PC-3 (cell line): ENCODE measurements around the gene ETV5. TPM values are rescaled to one million over a fixed set of nuclear protein-coding genes. Genes with fewer than 3 reads are reported as not detected.

ENCODE experiments used
- ATAC-seq: fragments of 200-7000 bp; cut with Tn5 transposase; 2 replicates; pipeline ENCODE4 v1.9.1; 2020; ENCODE audit warnings: mild to moderate bottlenecking, moderate library complexity
- BruUV-seq: library from RNA; stranded (reverse); fragments of 400-500 nt; replicated peaks from 2 replicates; lab custom pipeline; 2021; lab: Mats Ljungman, UMichigan
- CTCF ChIA-PET: fragments of 300-600 bp; sonication (Branson Sonifier 250); formaldehyde crosslinking; loops from one replicate; lab custom pipeline; 2022; ENCODE audit warnings: antibody characterized with exemption; lab: Charles Lee
- POLR2A ChIA-PET: fragments of 300-600 bp; sonication (Branson Sonifier 250); formaldehyde crosslinking; loops from one replicate; lab custom pipeline; 2022; ENCODE audit warnings: antibody characterized with exemption; ENCODE audit not compliant: unreplicated experiment; lab: Charles Lee
- DNase-seq: peaks from one replicate; pipeline ENCODE4 v3.0.0-alpha.2; 2015
- H2AFZ ChIP-seq: fragments of 300-600 bp; sonication (generic); 2 replicates; pipeline ENCODE4 v1.6.0; 2016; ENCODE audit warnings: antibody characterized with exemption, low read length
- H3F3A ChIP-seq: fragments of 300-600 bp; sonication (generic); one replicate; pipeline ENCODE4 v1.6.0; 2017; ENCODE audit warnings: antibody characterized with exemption, low read length, control low read depth, mild to moderate bottlenecking; ENCODE audit not compliant: unreplicated experiment
- H3K27ac ChIP-seq: fragments of 300-600 bp; sonication (generic); 2 replicates; pipeline ENCODE4 v1.5.1; 2016; ENCODE audit warnings: mild to moderate bottlenecking, low read length
- H3K27me3 ChIP-seq: fragments of 300-600 bp; sonication (generic); 2 replicates; pipeline ENCODE4 v1.6.1; 2016; ENCODE audit warnings: low read length, mixed read lengths
- H3K36me3 ChIP-seq: fragments of 300-600 bp; sonication (generic); 2 replicates; pipeline ENCODE4 v1.6.1; 2016; ENCODE audit warnings: low read depth, mixed run types, low read length, mixed read lengths
- H3K4me1 ChIP-seq: fragments of 300-600 bp; sonication (generic); 2 replicates; pipeline ENCODE4 v1.5.1; 2016; ENCODE audit warnings: low read length; ENCODE audit not compliant: insufficient read depth
- H3K4me2 ChIP-seq: fragments of 300-600 bp; sonication (generic); 2 replicates; pipeline ENCODE4 v1.6.0; 2016; ENCODE audit warnings: low read length
- H3K4me3 ChIP-seq: fragments of 300-600 bp; sonication (generic); 2 replicates; pipeline ENCODE4 v1.5.1; 2016; ENCODE audit warnings: mild to moderate bottlenecking, low read length, mixed read lengths
- H3K79me2 ChIP-seq: fragments of 300-600 bp; sonication (generic); 2 replicates; pipeline ENCODE4 v1.6.1; 2017; ENCODE audit warnings: low read length, mixed read lengths
- H3K9ac ChIP-seq: fragments of 300-600 bp; sonication (generic); 2 replicates; pipeline ENCODE4 v1.6.0; 2016; ENCODE audit warnings: mild to moderate bottlenecking, low read length
- H3K9me2 ChIP-seq: fragments of 300-600 bp; sonication (generic); replicated peaks from 2 replicates; pipeline ENCODE4 v1.6.1; 2016; ENCODE audit warnings: mixed run types, low read length, mixed read lengths
- H3K9me3 ChIP-seq: fragments of 300-600 bp; sonication (generic); 2 replicates; pipeline ENCODE4 v1.6.1; 2016; ENCODE audit warnings: low read length, mixed read lengths
- H4K20me1 ChIP-seq: fragments of 300-600 bp; sonication (generic); 2 replicates; pipeline ENCODE4 v1.6.1; 2016; ENCODE audit warnings: low read length, mixed read lengths
- CTCF ChIP-seq: fragments of 300-600 bp; sonication (generic); conservative IDR thresholded peaks from 2 replicates; pipeline ENCODE4 v1.5.1; 2017; ENCODE audit warnings: antibody characterized with exemption, low read depth, mild to moderate bottlenecking, low read length
- EZH2 ChIP-seq: fragments of 300-600 bp; sonication (generic); IDR thresholded peaks from one replicate; pipeline ENCODE4 v1.6.1; 2017; ENCODE audit warnings: antibody characterized with exemption, mild to moderate bottlenecking, low read length; ENCODE audit not compliant: unreplicated experiment
- EZH2phosphoT487 ChIP-seq: fragments of 300-600 bp; sonication (generic); IDR thresholded peaks from 2 replicates; pipeline ENCODE4 v1.6.1; 2018; ENCODE audit warnings: mild to moderate bottlenecking, antibody characterized with exemption, low read length, borderline replicate concordance
- intact Hi-C: fragments of 100-400 bp; cut with micrococcal nuclease; formaldehyde crosslinking; loops from 2 replicates; pipeline ENCODE4 v1.9.0; 2023
- total RNA-seq: library from RNA; depleted of rRNA; stranded (reverse); fragments of >200 nt; gene quantifications from 2 replicates; pipeline ENCODE4 v1.2.3, GENCODE V29; 2014

ETV5 gene
- total RNA-seq, 1 experiment from 2014 or later: 60.6 TPM

- Histone ChIP-seq H3K79me2 (no peaks in the 10 kb centered on the region), H3K27me3 (peaks cover 14% of the 10 kb centered on the region), H4K20me1 (no peaks in the 10 kb centered on the region), H3F3A (no peaks in the 10 kb centered on the region), H3K9me2 (no peaks in the 10 kb centered on the region), H3K9me3 (no peaks in the 10 kb centered on the region), H3K4me1 (no peaks in the 10 kb centered on the region), H2AFZ (no peak overlapping the region), H3K36me3 (no peaks in the 10 kb centered on the region), H3K4me2 (no peak overlapping the region), H3K27ac (no peak overlapping the region), H3K9ac (no peak overlapping the region), H3K4me3 (no peak overlapping the region)
- no peak for ATAC-seq
- TF ChIP-seq EZH2phosphoT487 (no peak), EZH2 (no peak), CTCF (no peak)
- CTCF ChIA-PET: no interaction called here
- no TSS peak for BruUV-seq
- DNase-seq: no peak
- POLR2A ChIA-PET: no interaction called here
- intact Hi-C loops: no loop called here
These were observed 16.2 kb upstream of the ETV5 start for GRCh38 chr3:186125118-186125517.

GRCh38 chr3:186124592-186124991 is 15.7 kb upstream of the ETV5 start:
- no peaks in the 10 kb centered on the region for H3K4me1 ChIP-seq
- no peaks in the 10 kb centered on the region for H3F3A ChIP-seq
- DNase-seq: no peak
- no peaks in the 10 kb centered on the region for H4K20me1 ChIP-seq
- no TSS peak for BruUV-seq
- no peak overlapping the region for H3K27ac ChIP-seq
- no peaks in the 10 kb centered on the region for H3K79me2 ChIP-seq
- no peak overlapping the region for H3K9ac ChIP-seq
- TF ChIP-seq CTCF: no peak
- TF ChIP-seq EZH2: no peak
- no peak for TF ChIP-seq EZH2phosphoT487
- H3K4me2 ChIP-seq: no peak overlapping the region
- H3K9me2 ChIP-seq: no peaks in the 10 kb centered on the region
- ChIA-PET CTCF (no interaction called here), POLR2A (no interaction called here)
- ATAC-seq: no peak
- peaks cover 17% of the 10 kb centered on the region for H3K27me3 ChIP-seq
- intact Hi-C loops: no loop called here
- H3K36me3 ChIP-seq: no peaks in the 10 kb centered on the region
- H2AFZ ChIP-seq: no peak overlapping the region
- no peak overlapping the region for H3K4me3 ChIP-seq
- H3K9me3 ChIP-seq: no peaks in the 10 kb centered on the region

- ATAC-seq (no peak), DNase-seq (no peak)
- Histone ChIP-seq H3F3A (no peaks in the 10 kb centered on the region), H3K4me3 (no peak overlapping the region), H3K36me3 (no peaks in the 10 kb centered on the region), H3K4me2 (no peak overlapping the region), H3K4me1 (no peaks in the 10 kb centered on the region), H3K79me2 (no peaks in the 10 kb centered on the region), H3K9me2 (no peaks in the 10 kb centered on the region), H3K9me3 (no peaks in the 10 kb centered on the region), H3K9ac (no peak overlapping the region), H3K27me3 (peaks cover 24% of the 10 kb centered on the region), H4K20me1 (no peaks in the 10 kb centered on the region), H2AFZ (no peak overlapping the region), H3K27ac (no peak overlapping the region)
- BruUV-seq: no TSS peak
- no peak for TF ChIP-seq EZH2
- TF ChIP-seq EZH2phosphoT487: no peak
- TF ChIP-seq CTCF: no peak
- intact Hi-C loops: no loop called here
- CTCF ChIA-PET: no interaction called here
- POLR2A ChIA-PET: no interaction called here
These were observed 14.1 kb upstream of the ETV5 start for GRCh38 chr3:186123012-186123411.
